ENCODE results near the gene SEPSECS. TPM values are rescaled to one million over a fixed set of nuclear protein-coding genes. Genes with fewer than 3 reads are reported as not detected.

SEPSECS gene
- total RNA-seq, 1 donor from 2014 or later = 4.2 TPM

DNA sequence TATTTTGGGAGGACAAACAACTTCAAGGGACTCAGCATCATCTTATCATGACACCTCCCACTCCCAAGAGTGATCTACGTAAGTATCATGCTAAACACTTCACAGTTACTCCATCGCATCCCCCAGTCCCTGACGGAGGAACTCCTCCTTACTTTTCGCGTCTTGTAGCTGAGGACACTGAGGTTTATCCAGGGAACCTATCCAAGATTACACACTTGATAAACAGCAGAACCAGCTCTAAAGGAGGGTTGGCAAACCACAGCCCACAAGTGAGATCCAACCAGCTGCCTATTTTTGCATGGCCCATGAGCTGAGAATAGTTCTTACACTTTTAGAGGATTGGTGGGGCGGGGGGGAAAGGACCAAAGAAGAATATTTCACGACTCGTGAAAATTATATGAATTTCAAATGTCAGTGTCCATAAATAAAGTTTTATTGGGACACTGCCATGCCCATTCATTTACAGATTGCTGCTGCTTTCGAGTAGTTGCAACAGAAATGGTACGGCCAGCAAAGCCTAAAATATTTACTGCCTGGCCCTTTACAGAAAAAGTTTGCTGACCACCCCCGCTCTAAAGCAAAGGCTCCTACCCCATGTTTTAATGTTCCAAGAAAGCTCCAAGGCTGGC is 47.8 kb downstream of the SEPSECS start:
- TF ChIP-seq, protein P1, sequence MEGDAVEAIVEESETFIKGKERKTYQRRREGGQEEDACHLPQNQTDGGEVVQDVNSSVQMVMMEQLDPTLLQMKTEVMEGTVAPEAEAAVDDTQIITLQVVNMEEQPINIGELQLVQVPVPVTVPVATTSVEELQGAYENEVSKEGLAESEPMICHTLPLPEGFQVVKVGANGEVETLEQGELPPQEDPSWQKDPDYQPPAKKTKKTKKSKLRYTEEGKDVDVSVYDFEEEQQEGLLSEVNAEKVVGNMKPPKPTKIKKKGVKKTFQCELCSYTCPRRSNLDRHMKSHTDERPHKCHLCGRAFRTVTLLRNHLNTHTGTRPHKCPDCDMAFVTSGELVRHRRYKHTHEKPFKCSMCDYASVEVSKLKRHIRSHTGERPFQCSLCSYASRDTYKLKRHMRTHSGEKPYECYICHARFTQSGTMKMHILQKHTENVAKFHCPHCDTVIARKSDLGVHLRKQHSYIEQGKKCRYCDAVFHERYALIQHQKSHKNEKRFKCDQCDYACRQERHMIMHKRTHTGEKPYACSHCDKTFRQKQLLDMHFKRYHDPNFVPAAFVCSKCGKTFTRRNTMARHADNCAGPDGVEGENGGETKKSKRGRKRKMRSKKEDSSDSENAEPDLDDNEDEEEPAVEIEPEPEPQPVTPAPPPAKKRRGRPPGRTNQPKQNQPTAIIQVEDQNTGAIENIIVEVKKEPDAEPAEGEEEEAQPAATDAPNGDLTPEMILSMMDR (IDR thresholded peaks at IDR 0.05) = no peak
- TF ChIP-seq POLR2AphosphoS5 (IDR thresholded peaks at IDR 0.05; ENCODE audit: insufficient read depth in 1 of 2, low read depth in 1 of 2) (no peak), POLR2A (IDR thresholded peaks at IDR 0.05) (no peak)
- intact Hi-C loops (cut with DNase I) = no loop called here
- H3K27ac ChIP-seq = no peak overlapping the region
- no peaks in the 10 kb centered on the region for H3K9me3 ChIP-seq
- no peak for DNase-seq (ENCODE audit: extremely low spot score in 2 of 2)
- no peaks in the 10 kb centered on the region for H3K36me3 ChIP-seq
- H3K4me1 ChIP-seq = no peaks in the 10 kb centered on the region
- no peaks in the 10 kb centered on the region for H3K27me3 ChIP-seq
- no peak overlapping the region for H3K4me3 ChIP-seq

DNA sequence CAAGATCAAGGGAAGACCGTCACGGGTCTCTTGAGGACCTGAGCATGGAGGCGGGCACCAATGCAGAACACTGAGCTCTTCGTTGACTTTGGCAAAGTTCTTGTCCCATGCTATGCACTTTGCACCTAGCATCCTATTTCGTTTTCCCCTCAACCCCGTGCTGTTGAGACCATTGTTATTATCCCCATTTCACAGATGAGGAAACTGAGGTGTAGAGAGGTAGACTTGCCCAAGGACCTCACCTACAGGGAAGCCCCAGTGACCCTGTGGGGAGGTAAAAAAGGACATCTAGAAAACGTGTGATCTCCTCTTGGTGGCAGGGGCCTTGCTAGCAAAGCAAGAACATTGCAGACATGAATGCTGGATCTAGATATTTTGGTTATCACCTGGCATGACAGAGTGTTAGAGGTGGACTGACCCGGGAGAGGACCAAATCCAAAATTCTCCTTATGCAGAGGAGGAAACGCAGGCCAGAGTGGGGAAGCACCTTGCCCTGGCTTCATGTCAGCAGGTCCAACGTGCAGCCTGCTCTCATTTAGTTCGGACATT is 48.5 kb downstream of the SEPSECS start:
- intact Hi-C loops (cut with DNase I) = no loop called here
- no peak overlapping the region for H3K4me3 ChIP-seq
- H3K9me3 ChIP-seq = no peaks in the 10 kb centered on the region
- H3K27me3 ChIP-seq = no peaks in the 10 kb centered on the region
- H3K36me3 ChIP-seq = no peaks in the 10 kb centered on the region
- TF ChIP-seq POLR2AphosphoS5 (IDR thresholded peaks at IDR 0.05; ENCODE audit: insufficient read depth in 1 of 2, low read depth in 1 of 2) (no peak), POLR2A (IDR thresholded peaks at IDR 0.05) (no peak)
- TF ChIP-seq, protein P1 (IDR thresholded peaks at IDR 0.05) = no peak
- H3K27ac ChIP-seq = no peak overlapping the region
- DNase-seq (ENCODE audit: extremely low spot score in 2 of 2) = no peak
- H3K4me1 ChIP-seq = no peaks in the 10 kb centered on the region

DNA sequence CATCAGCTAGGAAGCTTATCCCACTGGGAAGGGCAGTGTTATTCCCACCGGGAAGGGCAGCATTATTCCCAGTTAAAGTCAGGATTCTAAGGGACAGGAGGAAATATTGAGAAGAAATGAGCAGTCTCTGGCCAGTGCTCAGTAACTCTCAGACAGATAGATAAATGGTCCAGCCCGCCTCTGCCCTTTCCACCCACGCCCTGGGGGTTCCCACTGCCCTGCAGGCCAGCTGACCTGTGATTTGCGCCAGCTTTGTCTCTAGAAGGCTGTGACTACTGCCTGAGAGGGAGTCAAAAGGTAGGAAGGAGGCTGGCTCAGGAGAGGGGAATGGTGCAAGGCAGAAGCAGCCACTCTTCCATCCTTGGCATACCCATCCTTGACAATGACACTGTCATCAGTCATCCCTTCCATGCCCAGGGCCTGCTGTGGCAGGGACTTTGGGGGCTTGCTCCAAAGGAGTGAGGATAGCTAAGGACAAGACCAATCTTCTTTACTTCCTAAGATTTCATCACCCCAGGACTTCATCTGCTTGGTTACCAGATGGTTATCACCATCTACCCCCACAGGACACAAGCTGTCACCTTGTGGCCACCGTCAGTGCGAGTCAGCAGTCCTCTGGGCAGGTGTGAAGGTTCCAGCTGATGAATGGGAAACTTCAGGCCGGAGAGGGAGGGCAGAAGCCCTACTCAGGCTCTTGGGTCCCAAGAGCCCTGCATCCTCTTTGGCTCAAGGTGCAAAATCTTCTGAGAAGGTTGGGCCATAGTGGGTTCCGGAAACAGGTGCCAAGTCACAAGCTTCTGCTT is 49.5 kb downstream of the SEPSECS start:
- intact Hi-C loops (cut with DNase I) = no loop called here
- Histone ChIP-seq H3K27ac (no peak overlapping the region), H3K27me3 (no peaks in the 10 kb centered on the region), H3K4me1 (no peaks in the 10 kb centered on the region), H3K9me3 (no peaks in the 10 kb centered on the region), H3K36me3 (no peaks in the 10 kb centered on the region), H3K4me3 (no peak overlapping the region)
- DNase-seq (ENCODE audit: extremely low spot score in 2 of 2) = no peak
- no peak for TF ChIP-seq POLR2A (IDR thresholded peaks at IDR 0.05)

DNA sequence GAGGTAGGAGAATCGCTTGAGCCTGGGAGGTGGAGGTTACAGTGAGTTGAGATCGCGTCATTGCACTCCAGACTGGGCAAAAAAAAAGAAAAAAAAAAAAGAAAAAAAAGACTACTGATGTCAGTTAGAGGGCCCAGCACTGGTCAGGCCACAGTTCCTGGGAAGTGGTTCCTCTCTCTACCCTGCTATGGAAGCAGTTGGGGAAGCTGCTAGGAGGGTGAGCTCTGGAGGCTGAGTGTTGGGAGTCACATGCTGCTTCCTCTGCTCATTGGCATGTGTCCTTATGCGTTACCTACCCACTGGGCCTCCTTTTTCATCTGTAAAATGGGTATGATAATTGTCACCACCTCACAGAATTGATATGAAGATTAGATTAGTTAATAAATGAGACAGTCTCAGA is 50.7 kb downstream of the SEPSECS start:
- H3K4me1 ChIP-seq = peaks cover under 1% of the 10 kb centered on the region
- H3K27me3 ChIP-seq = no peaks in the 10 kb centered on the region
- no peaks in the 10 kb centered on the region for H3K36me3 ChIP-seq
- no peak for DNase-seq (ENCODE audit: extremely low spot score in 2 of 2)
- no peak overlapping the region for H3K4me3 ChIP-seq
- no peaks in the 10 kb centered on the region for H3K9me3 ChIP-seq
- H3K27ac ChIP-seq = no peak overlapping the region
- intact Hi-C loops (cut with DNase I) = no loop called here
- no peak for TF ChIP-seq POLR2AphosphoS5 (IDR thresholded peaks at IDR 0.05; ENCODE audit: insufficient read depth in 1 of 2, low read depth in 1 of 2)
- TF ChIP-seq, protein P1 (IDR thresholded peaks at IDR 0.05) = no peak
- no peak for TF ChIP-seq POLR2A (IDR thresholded peaks at IDR 0.05)

DNA sequence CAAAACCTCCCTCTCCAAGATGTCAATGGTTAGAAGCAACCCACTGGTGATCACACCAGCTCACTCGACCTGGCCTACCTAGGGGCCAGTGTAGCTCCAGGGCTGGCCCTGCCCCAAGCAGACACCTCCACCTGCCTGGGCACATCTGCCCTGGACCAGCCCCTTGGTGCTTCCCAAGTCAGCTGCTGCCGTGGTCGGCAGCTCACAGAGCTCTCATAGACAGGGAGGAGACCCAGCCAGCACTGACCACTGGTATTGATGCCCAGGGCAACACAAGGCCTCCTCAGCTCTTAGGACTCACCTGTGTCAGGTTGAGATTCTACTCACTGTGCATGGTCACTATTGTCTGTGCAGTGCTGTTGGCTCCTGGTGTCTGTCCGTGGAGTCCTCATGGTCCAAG is 51.7 kb downstream of the SEPSECS start:
- peak in 1 of 2 donors; percentile 91 for DNase-seq (ENCODE audit: extremely low spot score in 2 of 2)
- H3K4me1 ChIP-seq = peaks cover 8% of the 10 kb centered on the region
- no peaks in the 10 kb centered on the region for H3K36me3 ChIP-seq
- intact Hi-C loops (cut with DNase I) = no loop called here
- no peak for TF ChIP-seq POLR2A (IDR thresholded peaks at IDR 0.05)
- H3K9me3 ChIP-seq = no peaks in the 10 kb centered on the region
- no peak overlapping the region for H3K4me3 ChIP-seq
- no peak overlapping the region for H3K27ac ChIP-seq
- no peaks in the 10 kb centered on the region for H3K27me3 ChIP-seq

All from vagina (tissue), 2 donors.